Measurements from ENCODE around the gene SESN1.

SESN1 gene

DNA sequence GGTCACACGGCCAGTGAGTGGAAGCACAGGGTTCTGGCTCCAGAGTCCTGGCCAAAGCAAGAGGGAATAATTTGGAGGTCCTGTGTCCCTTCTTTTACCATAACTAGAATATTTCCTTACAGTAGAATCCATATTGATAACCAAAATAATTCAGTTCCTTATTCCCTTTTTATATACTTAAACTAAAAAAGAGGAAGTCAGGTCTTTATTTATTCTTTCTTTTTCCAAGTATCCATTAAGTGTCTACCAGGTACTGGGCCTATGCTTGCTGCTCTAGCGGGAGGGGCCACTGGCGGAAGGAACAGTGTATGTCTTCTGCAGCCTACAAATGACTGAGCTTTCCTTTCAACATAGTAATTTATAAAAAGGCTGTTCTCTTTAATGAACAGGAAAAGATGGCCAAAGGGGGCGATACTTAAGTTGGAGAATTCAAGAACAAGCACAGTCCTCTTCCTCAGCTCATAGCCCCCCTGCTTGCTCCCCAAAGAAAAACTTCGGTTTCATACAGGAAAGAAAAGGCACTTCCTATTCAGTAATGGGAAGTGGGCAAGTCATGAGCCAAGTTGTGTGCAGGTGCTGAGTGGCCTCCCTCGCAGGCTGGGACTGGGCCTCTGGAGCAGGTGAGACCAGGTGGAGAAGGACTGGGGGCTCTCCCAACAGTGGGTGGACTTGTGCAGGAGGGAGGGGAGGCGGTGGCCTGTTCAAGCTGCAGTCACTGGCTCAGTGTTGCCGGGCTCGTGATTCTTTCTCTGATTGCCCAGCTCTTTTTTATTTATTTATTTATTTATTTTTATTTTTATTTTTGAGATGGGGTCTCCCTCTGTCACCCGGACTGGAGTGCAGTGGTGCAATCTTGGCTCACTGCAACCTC is 135.5 kb downstream of the SESN1 start:
- H4K20me1 ChIP-seq = no peaks in the 10 kb centered on the region
- H3K27ac ChIP-seq = peak overlapping the region in 9 of 11 experiments; percentile 15 to 60 (median 49); a peak in 17 of 22 replicates
- H3K9ac ChIP-seq = peak overlapping the region in 1 of 11 experiments; percentile 16; a peak in 1 of 22 replicates
- H3K27me3 ChIP-seq = no peaks in the 10 kb centered on the region
- H3K4me1 ChIP-seq = peaks cover 22 to 68% (median 52%) of the 10 kb centered on the region in 10 experiments
- no peak for TF ChIP-seq Cebpa-rat (IDR thresholded peaks at IDR 0.05)
- peak overlapping the region in 1 of 10 experiments; percentile 0; a peak in 1 of 20 replicates for H3K4me3 ChIP-seq
- no peaks in the 10 kb centered on the region for H3K9me3 ChIP-seq (replicated peaks in 1 of 11)
- no peaks in the 10 kb centered on the region for H3K36me3 ChIP-seq
- peak overlapping the region; percentile 52 to 90 (median 77) for H3K4me2 ChIP-seq

DNA sequence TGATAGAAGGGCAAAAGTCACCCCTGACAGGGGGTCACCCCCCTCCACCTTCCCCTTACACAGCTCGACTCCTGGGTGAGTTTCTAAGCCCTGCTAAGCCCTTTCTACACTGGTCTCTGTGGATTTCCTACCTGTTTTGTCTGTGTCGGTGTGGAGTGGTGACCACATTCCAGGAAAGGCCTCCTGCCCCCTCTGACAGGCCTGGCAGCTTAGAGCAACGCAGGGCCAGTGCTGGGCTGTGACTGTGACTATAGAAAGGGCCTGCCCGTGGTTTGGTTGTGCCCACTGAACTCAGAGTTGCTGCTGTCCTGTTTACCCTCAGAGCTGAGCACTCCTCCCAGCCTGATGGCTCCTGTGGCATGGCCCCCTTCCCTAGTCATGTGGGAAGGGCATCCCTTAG is 137.4 kb downstream of the SESN1 start:
- Histone ChIP-seq H3K4me2 (peak overlapping the region in 2 of 11 experiments; percentile 19 to 86; a peak in 3 of 22 replicates), H3K36me3 (no peaks in the 10 kb centered on the region), H3K27ac (peak overlapping the region in 6 of 11 experiments; percentile 11 to 41 (median 22); a peak in 8 of 22 replicates), H3K9ac (no peak overlapping the region), H3K27me3 (no peaks in the 10 kb centered on the region), H4K20me1 (no peaks in the 10 kb centered on the region), H3K4me3 (no peak overlapping the region), H3K4me1 (peaks cover 22 to 61% (median 43%) of the 10 kb centered on the region in 10 experiments), H3K9me3 (replicated peaks in 1 of 11) (no peaks in the 10 kb centered on the region)
- no peak for TF ChIP-seq Cebpa-rat (IDR thresholded peaks at IDR 0.05)

DNA sequence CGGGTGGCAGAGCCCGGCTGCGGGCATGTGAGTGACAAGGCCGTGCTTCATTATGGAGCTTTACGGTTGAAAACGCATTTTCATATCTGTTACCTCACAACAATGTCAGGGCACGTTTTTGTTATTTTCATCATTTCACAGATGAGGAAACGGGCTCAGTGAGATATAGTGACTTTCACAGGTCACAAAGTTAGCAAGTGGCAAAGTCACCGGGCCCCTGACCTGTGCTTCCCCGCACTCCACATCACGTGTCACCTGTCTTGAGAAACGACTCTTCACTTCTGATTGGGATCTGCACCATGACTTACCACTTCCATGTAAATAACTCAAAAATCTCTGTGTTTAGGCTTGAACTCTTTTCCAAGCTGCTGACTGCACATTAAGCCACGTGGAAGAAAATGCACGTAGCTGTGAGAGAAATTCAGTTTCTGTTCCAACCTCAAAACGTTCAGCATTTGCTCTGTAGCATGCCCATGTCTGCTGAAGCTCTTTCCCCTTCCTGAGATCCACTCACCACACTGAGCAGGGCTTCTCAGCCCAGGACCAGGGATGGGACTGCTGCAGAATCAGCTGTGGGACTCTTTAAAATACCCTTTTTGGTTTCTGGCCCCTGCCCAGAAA is 139.2 kb downstream of the SESN1 start:
- TF ChIP-seq Cebpa-rat (IDR thresholded peaks at IDR 0.05) = no peak
- Histone ChIP-seq H3K4me1 (peaks cover 22 to 72% (median 42%) of the 10 kb centered on the region in 10 experiments), H3K9me3 (replicated peaks in 1 of 11) (no peaks in the 10 kb centered on the region; a peak in 1 of 22 replicates), H3K9ac (peak overlapping the region in 1 of 11 experiments; percentile 13; a peak in 1 of 22 replicates), H3K27me3 (no peaks in the 10 kb centered on the region), H3K36me3 (no peaks in the 10 kb centered on the region), H3K4me2 (peak overlapping the region in 6 of 11 experiments; percentile 6 to 65 (median 34); a peak in 9 of 22 replicates), H4K20me1 (no peaks in the 10 kb centered on the region), H3K4me3 (no peak overlapping the region), H3K27ac (peak overlapping the region in 1 of 11 experiments; percentile 1; a peak in 2 of 22 replicates)

DNA sequence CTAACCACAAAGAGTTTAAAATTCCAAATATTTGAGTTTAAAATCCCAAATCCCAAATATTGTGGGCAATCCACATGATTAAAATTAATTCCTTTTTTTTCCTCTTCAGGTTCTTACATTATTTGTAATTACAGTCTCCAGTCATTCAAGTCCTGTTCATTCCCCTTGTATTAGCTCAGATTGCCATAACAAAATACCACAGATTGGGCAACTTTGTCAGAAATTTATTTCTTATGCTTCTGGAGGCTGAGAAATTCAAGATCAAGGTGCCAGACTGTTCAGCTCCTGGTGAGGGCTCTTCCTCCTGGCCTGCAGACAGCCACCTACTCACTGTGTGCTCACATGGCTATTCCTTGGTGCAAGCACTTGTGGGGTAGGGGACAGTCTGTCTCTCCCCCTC is 141.0 kb downstream of the SESN1 start:
- Histone ChIP-seq H3K36me3 (no peaks in the 10 kb centered on the region), H3K27me3 (no peaks in the 10 kb centered on the region), H3K27ac (no peak overlapping the region), H3K4me1 (peaks cover 19 to 72% (median 38%) of the 10 kb centered on the region in 10 experiments), H3K4me2 (no peak overlapping the region), H3K9me3 (replicated peaks in 1 of 11) (no peaks in the 10 kb centered on the region; a peak in 1 of 22 replicates), H3K4me3 (no peak overlapping the region), H4K20me1 (no peaks in the 10 kb centered on the region), H3K9ac (no peak overlapping the region)
- TF ChIP-seq Cebpa-rat (IDR thresholded peaks at IDR 0.05) = no peak

DNA sequence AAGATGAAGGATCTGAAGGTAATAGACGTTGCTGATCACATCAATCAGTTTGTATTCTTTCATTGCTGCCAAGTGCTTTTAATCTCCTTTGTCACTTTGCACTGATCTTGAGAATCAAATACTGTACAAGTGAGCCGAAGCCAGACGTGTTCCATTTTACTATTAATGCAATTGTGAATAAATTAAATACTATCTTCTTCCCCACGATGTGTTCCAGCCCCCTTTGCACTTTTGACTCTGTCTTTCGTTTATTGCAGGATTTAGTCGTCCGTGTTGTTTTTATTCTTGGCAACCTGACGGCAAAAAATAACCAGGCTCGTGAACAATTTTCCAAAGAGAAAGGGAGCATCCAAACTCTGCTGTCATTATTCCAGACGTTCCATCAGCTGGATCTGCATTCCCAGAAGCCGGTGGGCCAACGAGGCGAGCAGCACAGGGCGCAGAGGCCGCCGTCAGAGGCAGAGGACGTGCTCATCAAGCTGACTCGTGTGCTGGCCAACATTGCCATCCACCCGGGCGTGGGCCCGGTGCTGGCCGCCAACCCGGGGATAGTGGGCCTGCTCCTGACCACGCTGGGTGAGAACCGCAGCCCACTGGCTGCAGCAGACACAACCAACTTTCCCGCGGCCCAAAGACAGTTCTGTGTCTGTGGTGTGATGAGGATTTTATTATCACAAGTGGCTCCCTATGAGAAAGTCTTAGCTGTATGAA is 141.7 kb downstream of the SESN1 start:
- no peaks in the 10 kb centered on the region for H3K27me3 ChIP-seq
- H3K4me2 ChIP-seq = no peak overlapping the region
- TF ChIP-seq Cebpa-rat (IDR thresholded peaks at IDR 0.05) = no peak
- H3K9me3 ChIP-seq (replicated peaks in 1 of 11) = no peaks in the 10 kb centered on the region; a peak in 1 of 22 replicates
- H3K4me1 ChIP-seq = peaks cover 21 to 72% (median 38%) of the 10 kb centered on the region in 10 experiments
- no peaks in the 10 kb centered on the region for H3K36me3 ChIP-seq
- no peak overlapping the region; a peak in 1 of 22 replicates for H3K27ac ChIP-seq
- H4K20me1 ChIP-seq = no peaks in the 10 kb centered on the region
- H3K9ac ChIP-seq = no peak overlapping the region
- no peak overlapping the region for H3K4me3 ChIP-seq

- H3K4me3 ChIP-seq = no peak overlapping the region
- H3K4me1 ChIP-seq = peaks cover 32 to 77% (median 49%) of the 10 kb centered on the region in 10 experiments
- peak overlapping the region in 3 of 11 experiments; percentile 31 to 91 (median 89); a peak in 7 of 22 replicates for H3K4me2 ChIP-seq
- no peaks in the 10 kb centered on the region; a peak in 1 of 22 replicates for H3K9me3 ChIP-seq (replicated peaks in 1 of 11)
- TF ChIP-seq Cebpa-rat (IDR thresholded peaks at IDR 0.05) = no peak
- H3K27ac ChIP-seq = peak overlapping the region in 3 of 11 experiments; percentile 21 to 30 (median 25); a peak in 3 of 22 replicates
- H3K36me3 ChIP-seq = no peaks in the 10 kb centered on the region
- no peaks in the 10 kb centered on the region for H3K27me3 ChIP-seq
- H3K9ac ChIP-seq = no peak overlapping the region
- H4K20me1 ChIP-seq = no peaks in the 10 kb centered on the region
These were observed 143.2 kb downstream of the SESN1 start for GRCh38 chr6:108951351-108951953.

- Histone ChIP-seq H3K27ac (peak overlapping the region; percentile 67 to 97 (median 94)), H3K4me2 (peak overlapping the region; percentile 69 to 97 (median 89)), H3K36me3 (no peaks in the 10 kb centered on the region), H3K9me3 (replicated peaks in 1 of 11) (no peaks in the 10 kb centered on the region; a peak in 1 of 22 replicates), H3K4me1 (peaks cover 63 to 87% (median 68%) of the 10 kb centered on the region in 10 experiments), H3K9ac (peak overlapping the region; percentile 63 to 89 (median 81)), H3K27me3 (no peaks in the 10 kb centered on the region), H3K4me3 (peak overlapping the region in 9 of 10 experiments; percentile 14 to 64 (median 39); a peak in 15 of 20 replicates), H4K20me1 (no peaks in the 10 kb centered on the region)
- TF ChIP-seq Cebpa-rat (IDR thresholded peaks at IDR 0.05) = no peak
These were observed 146.4 kb downstream of the SESN1 start for GRCh38 chr6:108948181-108948661.
